Effector CD8-positive, alpha-beta T cell (primary cell): ENCODE results near the gene IFNA21.
"Not testable (repeated sequence)": the region's sequence is repeated elsewhere in the genome, so short reads cannot be mapped to it uniquely, and the experiment has no call there.

Experiments
- DNase-seq: peaks from one replicate; lab custom pipeline; 2025; lab: John Stamatoyannopoulos, UW
- total RNA-seq, 4 experiments: gene quantifications; one replicate each; lab custom pipeline; 2026; lab: John Stamatoyannopoulos, UW

Gene IFNA21
- 0 reads per million in 4 experiments for total RNA-seq

- not testable (repeated sequence) for DNase-seq
These were observed at the start of gene IFNA21 for GRCh38 chr9:21166560-21166959. TSS of gene IFNA21 (minus strand) at chr9:21166660. CDS start at chr9:21166612, 48 bp downstream.

GRCh38 chr9:21213411-21214326 lies 47.2 kb upstream of the IFNA21 start:
- not testable (repeated sequence) for DNase-seq

- not testable (repeated sequence) for DNase-seq
These were observed 45.7 kb upstream of the IFNA21 start for GRCh38 chr9:21212160-21212559.

GRCh38 chr9:21210782-21211181 lies 44.3 kb upstream of the IFNA21 start:
- DNase-seq = not testable (repeated sequence)

- DNase-seq = no peak
These were observed 43.9 kb upstream of the IFNA21 start for GRCh38 chr9:21210311-21210710.

- not testable (repeated sequence) for DNase-seq
These were observed 40.6 kb upstream of the IFNA21 start, which contains the start of gene IFNA10 for GRCh38 chr9:21207043-21207442. TSS of gene IFNA10 (minus strand) at chr9:21207143. CDS start at chr9:21207097, 46 bp downstream.

- DNase-seq = no peak
These were observed 38.7 kb upstream of the IFNA21 start for GRCh38 chr9:21205204-21205603.

GRCh38 chr9:21202105-21202504 lies 35.6 kb upstream of the IFNA21 start, which contains the start of gene IFNA7:
TSS of gene IFNA7 (minus strand) at chr9:21202205. CDS start at chr9:21202165, 40 bp downstream.
- DNase-seq = not testable (repeated sequence)

GRCh38 chr9:21194867-21195776 lies 28.7 kb upstream of the IFNA21 start:
- not testable (repeated sequence) for DNase-seq

- DNase-seq = not testable (repeated sequence)
These were observed 21.0 kb upstream of the IFNA21 start, which contains the start of gene IFNA4 for GRCh38 chr9:21187487-21187886. TSS of gene IFNA4 (minus strand) at chr9:21187587. CDS start at chr9:21187531, 56 bp downstream.

GRCh38 chr9:21182810-21183736 lies 16.6 kb upstream of the IFNA21 start:
- not testable (repeated sequence) for DNase-seq

- DNase-seq = no peak
These were observed 8.2 kb upstream of the IFNA21 start for GRCh38 chr9:21174671-21175070.

- DNase-seq = no peak
These were observed 5.7 kb upstream of the IFNA21 start for GRCh38 chr9:21172156-21172555.

- DNase-seq = no peak
These were observed 4.9 kb upstream of the IFNA21 start for GRCh38 chr9:21171351-21171750.

GRCh38 chr9:21165516-21165915 lies 944 bp downstream of the IFNA21 start:
- DNase-seq = no peak

- no peak for DNase-seq
These were observed 6.3 kb downstream of the IFNA21 start for GRCh38 chr9:21160178-21160577.

GRCh38 chr9:21155501-21155900 lies 11.0 kb downstream of the IFNA21 start:
- DNase-seq = no peak

- no peak for DNase-seq
These were observed 12.3 kb downstream of the IFNA21 start for GRCh38 chr9:21154018-21154608.

GRCh38 chr9:21153336-21154017 lies 13.0 kb downstream of the IFNA21 start:
- DNase-seq = no peak

GRCh38 chr9:21144603-21145002 lies 21.9 kb downstream of the IFNA21 start:
- DNase-seq = no peak
